K562 (cell line): ENCODE measurements around the gene NPFF. TPM values are rescaled to one million over a fixed set of nuclear protein-coding genes. Genes with fewer than 3 reads are reported as not detected.

ENCODE experiments used
- ARHGAP35 ChIP-seq: fragments of 450-650 bp; IDR thresholded peaks from 2 replicates; pipeline ENCODE4 v1.6.1; 2018; ENCODE audit not compliant: partially characterized antibody
- FOXJ3 ChIP-seq: sonication (generic); formaldehyde crosslinking; IDR thresholded peaks from 2 replicates; pipeline ENCODE4 v1.4.0; 2020; ENCODE audit warnings: mild to moderate bottlenecking, missing genetic modification reagents
- GABPB1 ChIP-seq: sonication (generic); formaldehyde crosslinking; IDR thresholded peaks from 2 replicates; pipeline ENCODE4 v1.8.0; 2022; ENCODE audit warnings: mild to moderate bottlenecking, missing genetic modification reagents
- HNRNPUL1 ChIP-seq: fragments of 200-400 bp; formaldehyde crosslinking; IDR thresholded peaks from 2 replicates; pipeline ENCODE4 v1.6.1; 2017; ENCODE audit warnings: low read length
- MCM7 ChIP-seq, 2 experiments: fragments of 450-650 bp; IDR thresholded peaks; 2 replicates each; pipeline ENCODE4 v1.6.1; 2016 to 2018
- MEF2D ChIP-seq: conservative IDR thresholded peaks from 2 replicates; pipeline ENCODE4 v1.6.1; 2016; ENCODE audit warnings: low read depth, missing genetic modification characterization, missing compliant biosample characterization
- NCOA1 ChIP-seq: fragments of 450-650 bp; IDR thresholded peaks from 2 replicates; pipeline ENCODE4 v1.6.1; 2016; ENCODE audit warnings: low read depth
- POLR2AphosphoS5 ChIP-seq: IDR thresholded peaks from 2 replicates; pipeline ENCODE4 v1.6.1; 2011; ENCODE audit warnings: mild to moderate bottlenecking, low read depth, low read length, moderate library complexity; ENCODE audit not compliant: control insufficient read depth, insufficient read depth
- RB1 ChIP-seq: fragments of 450-650 bp; IDR thresholded peaks from 2 replicates; pipeline ENCODE4 v1.6.1; 2017; ENCODE audit warnings: low read depth, mild to moderate bottlenecking
- RBBP5 ChIP-seq: fragments of 200-600 bp; sonication (generic); IDR thresholded peaks from 2 replicates; pipeline ENCODE4 v1.6.1; 2012; ENCODE audit warnings: borderline replicate concordance, mild to moderate bottlenecking, low read length, control low read depth, inconsistent platforms; ENCODE audit not compliant: insufficient read depth, poor library complexity, severe bottlenecking
- SIX5 ChIP-seq, 2 experiments: IDR thresholded peaks; 2 replicates each; pipeline ENCODE4 v1.6.1; 2011; ENCODE audit warnings: low read length in 2 of 2, borderline replicate concordance in 1 of 2, low read depth in 1 of 2, mild to moderate bottlenecking in 1 of 2, moderate library complexity in 1 of 2; ENCODE audit not compliant: insufficient read depth in 1 of 2
- TBL1XR1 ChIP-seq, 2 experiments: IDR thresholded peaks; 2 replicates each; pipeline ENCODE4 v1.6.1; 2012; ENCODE audit warnings: improper control_type of control experiment in 2 of 2, low read length in 2 of 2, mild to moderate bottlenecking in 1 of 2
- XRCC5 ChIP-seq: fragments of 200-400 bp; formaldehyde crosslinking; IDR thresholded peaks from 2 replicates; pipeline ENCODE4 v1.6.1; 2017; ENCODE audit warnings: low read depth, mild to moderate bottlenecking, low read length
- ZNF212 ChIP-seq: fragments of 450-650 bp; formaldehyde crosslinking; IDR thresholded peaks from 2 replicates; pipeline ENCODE4 v1.4.0; 2020; ENCODE audit warnings: mild to moderate bottlenecking
- ZNF707 ChIP-seq: fragments of 250-450 bp; sonication (Bioruptor Pico); conservative IDR thresholded peaks from 2 replicates; pipeline ENCODE4 v1.8.0; 2022; ENCODE audit warnings: inconsistent platforms, mild to moderate bottlenecking, moderate library complexity
- ZSCAN32 ChIP-seq: fragments of 450-650 bp; formaldehyde crosslinking; IDR thresholded peaks from 2 replicates; pipeline ENCODE4 v1.4.0; 2020; ENCODE audit warnings: mild to moderate bottlenecking, moderate library complexity
- polyA plus RNA-seq, 8 experiments: library from polyadenylated mRNA; depleted of rRNA in 4 of 8; stranded (reverse) in 5 of 8; unstranded in 3 of 8; fragments of >200 nt; fragmentation: Nextera tagmentation in 2 of 8; fragmentation: Illumina TruSeq in 1 of 8; extraction: Ambion mirVana in 2 of 8; extraction: Trizol in 1 of 8; gene quantifications; 2 replicates each; pipeline versions ENCODE4 v1.2.1 to v1.2.3, GENCODE V29; 2011 to 2014; ENCODE audit warnings: inconsistent platforms in 1 of 8, missing spikeins in 1 of 8
- total RNA-seq, 7 experiments: library from RNA; depleted of rRNA in 6 of 7; stranded (reverse); fragments of >200 nt in 6 of 7; fragmentation: Illumina TruSeq in 2 of 7; extraction: Trizol in 2 of 7; gene quantifications; 2 replicates each; pipeline versions ENCODE4 v1.2.1 to v1.2.3, GENCODE V29; 2011 to 2021; ENCODE audit warnings: low replicate concordance in 1 of 7
- TF ChIP-seq, protein P1 (sequence below): sonication (generic); formaldehyde crosslinking; IDR thresholded peaks from 2 replicates; pipeline ENCODE4 v1.8.0; 2023; ENCODE audit warnings: mild to moderate bottlenecking, missing genetic modification reagents
- TF ChIP-seq, protein P2 (sequence below): fragments of 250-450 bp; sonication (Bioruptor Pico); IDR thresholded peaks from 2 replicates; pipeline ENCODE4 v1.4.0; 2020

NPFF gene
- total and polyA plus RNA-seq, 9 of the 15 experiments (the other 6 are each of a cell fraction or from before 2014, with no cell fraction given): 0.15 to 1.2 (median 0.55) TPM; not detected in 6

DNA sequence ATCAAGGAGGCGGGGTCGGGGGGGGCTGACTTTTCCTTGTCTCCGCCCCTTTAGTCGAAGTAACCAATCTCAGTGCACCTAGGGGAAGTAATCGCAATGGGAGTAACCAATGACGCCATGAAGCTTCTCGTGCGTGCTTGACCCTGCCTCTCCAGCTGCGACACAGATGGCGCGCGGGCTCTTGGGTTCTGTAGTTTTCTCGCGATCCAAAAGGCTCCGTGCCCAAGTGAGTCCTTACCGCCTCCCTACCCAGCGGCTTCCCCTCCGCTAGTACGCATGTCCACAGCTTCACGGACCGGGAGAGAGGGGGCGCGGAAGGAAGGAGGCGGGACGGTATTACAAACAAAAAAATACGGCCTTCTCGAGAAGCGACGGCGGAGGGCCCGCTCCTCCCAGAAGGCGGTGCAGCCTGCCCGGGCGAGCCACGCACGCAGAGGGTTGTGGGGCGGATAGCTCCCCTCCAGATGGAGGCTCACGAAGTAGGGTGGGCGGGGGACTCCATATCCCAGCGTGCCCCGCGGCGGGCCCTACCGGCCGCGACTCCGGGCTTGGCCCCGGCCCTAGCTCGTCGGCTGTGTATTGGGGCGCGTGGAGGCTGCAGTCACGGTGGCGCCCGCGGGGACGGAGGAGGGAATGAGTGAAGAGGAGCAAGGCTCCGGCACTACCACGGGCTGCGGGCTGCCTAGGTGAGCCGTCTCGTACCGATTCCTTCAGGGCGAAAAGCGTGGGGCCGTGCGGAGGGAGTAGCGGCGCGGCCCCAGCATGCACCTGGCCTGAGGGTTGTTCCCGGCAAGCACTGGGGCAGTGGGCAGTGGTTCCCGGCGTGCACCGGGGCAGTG lies 6.3 kb downstream of the NPFF start, which contains the start of gene TARBP2 (continued):
- TF ChIP-seq, protein P1, sequence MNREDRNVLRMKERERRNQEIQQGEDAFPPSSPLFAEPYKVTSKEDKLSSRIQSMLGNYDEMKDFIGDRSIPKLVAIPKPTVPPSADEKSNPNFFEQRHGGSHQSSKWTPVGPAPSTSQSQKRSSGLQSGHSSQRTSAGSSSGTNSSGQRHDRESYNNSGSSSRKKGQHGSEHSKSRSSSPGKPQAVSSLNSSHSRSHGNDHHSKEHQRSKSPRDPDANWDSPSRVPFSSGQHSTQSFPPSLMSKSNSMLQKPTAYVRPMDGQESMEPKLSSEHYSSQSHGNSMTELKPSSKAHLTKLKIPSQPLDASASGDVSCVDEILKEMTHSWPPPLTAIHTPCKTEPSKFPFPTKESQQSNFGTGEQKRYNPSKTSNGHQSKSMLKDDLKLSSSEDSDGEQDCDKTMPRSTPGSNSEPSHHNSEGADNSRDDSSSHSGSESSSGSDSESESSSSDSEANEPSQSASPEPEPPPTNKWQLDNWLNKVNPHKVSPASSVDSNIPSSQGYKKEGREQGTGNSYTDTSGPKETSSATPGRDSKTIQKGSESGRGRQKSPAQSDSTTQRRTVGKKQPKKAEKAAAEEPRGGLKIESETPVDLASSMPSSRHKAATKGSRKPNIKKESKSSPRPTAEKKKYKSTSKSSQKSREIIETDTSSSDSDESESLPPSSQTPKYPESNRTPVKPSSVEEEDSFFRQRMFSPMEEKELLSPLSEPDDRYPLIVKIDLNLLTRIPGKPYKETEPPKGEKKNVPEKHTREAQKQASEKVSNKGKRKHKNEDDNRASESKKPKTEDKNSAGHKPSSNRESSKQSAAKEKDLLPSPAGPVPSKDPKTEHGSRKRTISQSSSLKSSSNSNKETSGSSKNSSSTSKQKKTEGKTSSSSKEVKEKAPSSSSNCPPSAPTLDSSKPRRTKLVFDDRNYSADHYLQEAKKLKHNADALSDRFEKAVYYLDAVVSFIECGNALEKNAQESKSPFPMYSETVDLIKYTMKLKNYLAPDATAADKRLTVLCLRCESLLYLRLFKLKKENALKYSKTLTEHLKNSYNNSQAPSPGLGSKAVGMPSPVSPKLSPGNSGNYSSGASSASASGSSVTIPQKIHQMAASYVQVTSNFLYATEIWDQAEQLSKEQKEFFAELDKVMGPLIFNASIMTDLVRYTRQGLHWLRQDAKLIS (CRISPR knock-in tag): no peak
- peak; percentile 62; the same call in 1 of the 2 replicates for TF ChIP-seq ZNF707 (CRISPR knock-in tag)
- peak; percentile 39; the same call in 1 of the 2 replicates for TF ChIP-seq POLR2AphosphoS5
- TF ChIP-seq ARHGAP35: no peak
- TF ChIP-seq SIX5 (IDR thresholded peaks at IDR 0.05; ENCODE audit: borderline replicate concordance in 1 of 2, insufficient read depth in 1 of 2, low read depth in 1 of 2, low read length in 2 of 2): peak; percentile 72 to 81
- TF ChIP-seq, protein P2, sequence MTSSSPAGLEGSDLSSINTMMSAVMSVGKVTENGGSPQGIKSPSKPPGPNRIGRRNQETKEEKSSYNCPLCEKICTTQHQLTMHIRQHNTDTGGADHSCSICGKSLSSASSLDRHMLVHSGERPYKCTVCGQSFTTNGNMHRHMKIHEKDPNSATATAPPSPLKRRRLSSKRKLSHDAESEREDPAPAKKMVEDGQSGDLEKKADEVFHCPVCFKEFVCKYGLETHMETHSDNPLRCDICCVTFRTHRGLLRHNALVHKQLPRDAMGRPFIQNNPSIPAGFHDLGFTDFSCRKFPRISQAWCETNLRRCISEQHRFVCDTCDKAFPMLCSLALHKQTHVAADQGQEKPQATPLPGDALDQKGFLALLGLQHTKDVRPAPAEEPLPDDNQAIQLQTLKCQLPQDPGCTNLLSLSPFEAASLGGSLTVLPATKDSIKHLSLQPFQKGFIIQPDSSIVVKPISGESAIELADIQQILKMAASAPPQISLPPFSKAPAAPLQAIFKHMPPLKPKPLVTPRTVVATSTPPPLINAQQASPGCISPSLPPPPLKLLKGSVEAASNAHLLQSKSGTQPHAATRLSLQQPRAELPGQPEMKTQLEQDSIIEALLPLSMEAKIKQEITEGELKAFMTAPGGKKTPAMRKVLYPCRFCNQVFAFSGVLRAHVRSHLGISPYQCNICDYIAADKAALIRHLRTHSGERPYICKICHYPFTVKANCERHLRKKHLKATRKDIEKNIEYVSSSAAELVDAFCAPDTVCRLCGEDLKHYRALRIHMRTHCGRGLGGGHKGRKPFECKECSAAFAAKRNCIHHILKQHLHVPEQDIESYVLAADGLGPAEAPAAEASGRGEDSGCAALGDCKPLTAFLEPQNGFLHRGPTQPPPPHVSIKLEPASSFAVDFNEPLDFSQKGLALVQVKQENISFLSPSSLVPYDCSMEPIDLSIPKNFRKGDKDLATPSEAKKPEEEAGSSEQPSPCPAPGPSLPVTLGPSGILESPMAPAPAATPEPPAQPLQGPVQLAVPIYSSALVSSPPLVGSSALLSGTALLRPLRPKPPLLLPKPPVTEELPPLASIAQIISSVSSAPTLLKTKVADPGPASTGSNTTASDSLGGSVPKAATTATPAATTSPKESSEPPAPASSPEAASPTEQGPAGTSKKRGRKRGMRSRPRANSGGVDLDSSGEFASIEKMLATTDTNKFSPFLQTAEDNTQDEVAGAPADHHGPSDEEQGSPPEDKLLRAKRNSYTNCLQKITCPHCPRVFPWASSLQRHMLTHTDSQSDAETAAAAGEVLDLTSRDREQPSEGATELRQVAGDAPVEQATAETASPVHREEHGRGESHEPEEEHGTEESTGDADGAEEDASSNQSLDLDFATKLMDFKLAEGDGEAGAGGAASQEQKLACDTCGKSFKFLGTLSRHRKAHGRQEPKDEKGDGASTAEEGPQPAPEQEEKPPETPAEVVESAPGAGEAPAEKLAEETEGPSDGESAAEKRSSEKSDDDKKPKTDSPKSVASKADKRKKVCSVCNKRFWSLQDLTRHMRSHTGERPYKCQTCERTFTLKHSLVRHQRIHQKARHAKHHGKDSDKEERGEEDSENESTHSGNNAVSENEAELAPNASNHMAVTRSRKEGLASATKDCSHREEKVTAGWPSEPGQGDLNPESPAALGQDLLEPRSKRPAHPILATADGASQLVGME (CRISPR knock-in tag): peak; percentile 97
- no peak for TF ChIP-seq HNRNPUL1
- TF ChIP-seq XRCC5: peak; percentile 43; the same call in 1 of the 2 replicates
- 0 out of 2 replicates have a peak, but pooled peaks have one; percentile 76 for TF ChIP-seq ZNF212 (CRISPR knock-in tag)
- peak; percentile 74 for TF ChIP-seq MEF2D (tag)
- peak; percentile 56; the same call in 1 of the 2 replicates for TF ChIP-seq ZSCAN32 (CRISPR knock-in tag)
- TF ChIP-seq NCOA1: no peak
- peak; percentile 68; the same call in 1 of the 2 replicates for TF ChIP-seq GABPB1 (CRISPR knock-in tag)
- peak; percentile 13 for TF ChIP-seq RB1
- TF ChIP-seq RBBP5: peak; percentile 93
- no peak for TF ChIP-seq FOXJ3 (CRISPR knock-in tag)
- TF ChIP-seq TBL1XR1 (IDR thresholded peaks at IDR 0.05; ENCODE audit: low read length in 2 of 2): peak in 1 of 2 experiments; percentile 40; a peak in 2 of 4 replicates
- TF ChIP-seq MCM7 (IDR thresholded peaks at IDR 0.05): no peak
